ENCODE results near the gene SMYD3.
"Not testable (repeated sequence)": the region's sequence is repeated elsewhere in the genome, so short reads cannot be mapped to it uniquely, and the experiment has no call there.

DNA sequence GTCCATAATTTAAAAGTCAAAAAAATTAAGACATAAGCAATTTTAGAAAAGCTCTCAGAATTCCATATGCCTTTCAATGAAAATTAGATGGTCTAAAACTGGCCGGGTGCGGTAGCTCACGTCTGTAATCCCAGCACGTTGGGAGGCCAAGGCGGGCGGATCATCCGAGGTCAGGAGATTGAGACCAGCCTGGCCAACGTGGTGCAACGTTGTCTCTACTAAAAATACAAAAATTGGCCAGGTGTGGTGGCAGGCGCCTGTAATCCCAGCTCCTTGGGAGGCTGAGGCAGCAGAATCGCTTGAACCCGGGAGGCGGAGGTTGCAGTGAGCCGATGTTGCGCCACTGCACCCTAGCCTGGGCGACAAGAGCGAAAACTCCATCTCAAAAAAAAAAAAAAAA is 183.0 kb downstream of the SMYD3 start:
- TF ChIP-seq, protein P1, sequence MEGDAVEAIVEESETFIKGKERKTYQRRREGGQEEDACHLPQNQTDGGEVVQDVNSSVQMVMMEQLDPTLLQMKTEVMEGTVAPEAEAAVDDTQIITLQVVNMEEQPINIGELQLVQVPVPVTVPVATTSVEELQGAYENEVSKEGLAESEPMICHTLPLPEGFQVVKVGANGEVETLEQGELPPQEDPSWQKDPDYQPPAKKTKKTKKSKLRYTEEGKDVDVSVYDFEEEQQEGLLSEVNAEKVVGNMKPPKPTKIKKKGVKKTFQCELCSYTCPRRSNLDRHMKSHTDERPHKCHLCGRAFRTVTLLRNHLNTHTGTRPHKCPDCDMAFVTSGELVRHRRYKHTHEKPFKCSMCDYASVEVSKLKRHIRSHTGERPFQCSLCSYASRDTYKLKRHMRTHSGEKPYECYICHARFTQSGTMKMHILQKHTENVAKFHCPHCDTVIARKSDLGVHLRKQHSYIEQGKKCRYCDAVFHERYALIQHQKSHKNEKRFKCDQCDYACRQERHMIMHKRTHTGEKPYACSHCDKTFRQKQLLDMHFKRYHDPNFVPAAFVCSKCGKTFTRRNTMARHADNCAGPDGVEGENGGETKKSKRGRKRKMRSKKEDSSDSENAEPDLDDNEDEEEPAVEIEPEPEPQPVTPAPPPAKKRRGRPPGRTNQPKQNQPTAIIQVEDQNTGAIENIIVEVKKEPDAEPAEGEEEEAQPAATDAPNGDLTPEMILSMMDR (IDR thresholded peaks at IDR 0.05) = not testable (repeated sequence)
- not testable (repeated sequence) for TF ChIP-seq POLR2A (IDR thresholded peaks at IDR 0.05)

Data from adrenal gland (tissue), 5 donors.